Prostate gland (tissue), 2 donors: ENCODE data around the gene SLC9A6.
"Not testable (repeated sequence)": the region's sequence is repeated elsewhere in the genome, so short reads cannot be mapped to it uniquely, and the experiment has no call there.

Experiments
- CTCF ChIP-seq, 4 experiments: fragments of 200-600 bp in 2 of 4; fragments of 450-650 bp in 2 of 4; sonication (generic) in 2 of 4; IDR thresholded peaks; 1 replicate in 3 of 4; 2 replicates in 1 of 4; pipeline ENCODE4 v1.5.1; 2016 to 2019; ENCODE audit warnings: antibody characterized with exemption in 4 of 4, mild to moderate bottlenecking in 2 of 4, moderate library complexity in 2 of 4
- POLR2AphosphoS5 ChIP-seq: sonication (generic); formaldehyde crosslinking; IDR thresholded peaks from one replicate; pipeline ENCODE4 v1.6.1; 2017; ENCODE audit warnings: antibody characterized with exemption

GRCh38 chrX:136050875-136051274 lies 65.6 kb downstream of the SLC9A6 start:
- not testable (repeated sequence) for TF ChIP-seq CTCF (IDR thresholded peaks at IDR 0.05); POLR2AphosphoS5
